IMR-90 (cell line): Measurements from ENCODE around the gene ADGRG6. TPM values are rescaled to one million over a fixed set of nuclear protein-coding genes. Genes with fewer than 3 reads are reported as not detected.

ENCODE experiments used
- ATAC-seq: fragments of 200-7000 bp; cut with Tn5 transposase; 2 replicates; pipeline ENCODE4 v1.9.1; 2020; ENCODE audit warnings: low read depth, mild to moderate bottlenecking, moderate library complexity
- BruUV-seq: library from RNA; stranded (reverse); fragments of 400-500 nt; replicated peaks from 2 replicates; lab custom pipeline; 2021; lab: Mats Ljungman, UMichigan
- CTCF ChIA-PET: fragments of 300-600 bp; formaldehyde crosslinking; extraction: SDS; loops from one replicate; lab custom pipeline; 2021; ENCODE audit warnings: antibody characterized with exemption; lab: Yijun Ruan, JAX
- POLR2A ChIA-PET: fragments of 300-600 bp; sonication (Branson Sonifier 250); formaldehyde crosslinking; loops from one replicate; lab custom pipeline; 2022; ENCODE audit warnings: antibody characterized with exemption; ENCODE audit not compliant: unreplicated experiment; lab: Charles Lee
- DNase-seq: peaks from one replicate; pipeline ENCODE4 v3.0.0; 2013
- H2AFZ ChIP-seq: replicated peaks from 2 replicates; pipeline ENCODE3; 2013; ENCODE audit warnings: low read length, mild to moderate bottlenecking; ENCODE audit not compliant: poor library complexity
- H2AK5ac ChIP-seq: 2 replicates; pipeline ENCODE4 v1.6.1; 2013; ENCODE audit warnings: low read depth, low read length, inconsistent platforms
- H2AK9ac ChIP-seq: replicated peaks from 2 replicates; pipeline ENCODE3; 2013; ENCODE audit warnings: mild to moderate bottlenecking, low read depth, low read length, moderate library complexity; ENCODE audit not compliant: poor library complexity
- H2BK120ac ChIP-seq: 2 replicates; pipeline ENCODE4 v1.6.1; 2013; ENCODE audit warnings: low read depth, low read length, inconsistent platforms
- H2BK15ac ChIP-seq: 3 replicates; pipeline ENCODE4 v1.6.1; 2013; ENCODE audit warnings: low read depth, low read length, inconsistent platforms
- H2BK20ac ChIP-seq: 2 replicates; pipeline ENCODE4 v1.6.1; 2013; ENCODE audit warnings: low read depth, mild to moderate bottlenecking, inconsistent platforms, low read length, moderate library complexity
- H2BK5ac ChIP-seq: 2 replicates; pipeline ENCODE4 v1.6.1; 2013; ENCODE audit warnings: mild to moderate bottlenecking, low read depth, low read length, inconsistent platforms; ENCODE audit not compliant: poor library complexity, severe bottlenecking
- H3K14ac ChIP-seq: replicated peaks from 2 replicates; pipeline ENCODE4 v1.6.1; 2013; ENCODE audit warnings: low read depth, low read length, inconsistent platforms
- H3K18ac ChIP-seq: 2 replicates; pipeline ENCODE4 v1.6.1; 2013; ENCODE audit warnings: low read depth, low read length, control low read depth
- H3K23ac ChIP-seq: 2 replicates; pipeline ENCODE4 v1.6.1; 2013; ENCODE audit warnings: low read depth, low read length, inconsistent platforms
- H3K27ac ChIP-seq: 2 replicates; pipeline ENCODE4 v1.5.1; 2013; ENCODE audit warnings: mild to moderate bottlenecking, control low read depth, low read length; ENCODE audit not compliant: insufficient read depth
- H3K27me3 ChIP-seq: 2 replicates; pipeline ENCODE4 v1.6.1; 2013; ENCODE audit warnings: low read length; ENCODE audit not compliant: control insufficient read depth, insufficient read depth
- H3K36me3 ChIP-seq: 2 replicates; pipeline ENCODE4 v1.6.1; 2013; ENCODE audit warnings: low read length, mixed read lengths; ENCODE audit not compliant: control insufficient read depth, insufficient read depth
- H3K4ac ChIP-seq: 2 replicates; pipeline ENCODE4 v1.6.1; 2013; ENCODE audit warnings: low read depth, low read length, inconsistent platforms
- H3K4me1 ChIP-seq: 2 replicates; pipeline ENCODE4 v1.6.1; 2013; ENCODE audit warnings: low read length, mixed read lengths; ENCODE audit not compliant: control insufficient read depth, insufficient read depth
- H3K4me2 ChIP-seq: 2 replicates; pipeline ENCODE4 v1.6.1; 2013; ENCODE audit warnings: low read depth, mild to moderate bottlenecking, control low read depth, low read length, moderate library complexity
- H3K4me3 ChIP-seq: 2 replicates; pipeline ENCODE4 v1.5.1; 2013; ENCODE audit warnings: low read depth, mild to moderate bottlenecking, control low read depth, low read length, moderate library complexity; ENCODE audit not compliant: insufficient read depth
- H3K56ac ChIP-seq: 2 replicates; pipeline ENCODE4 v1.6.1; 2013; ENCODE audit warnings: low read length, inconsistent platforms; ENCODE audit not compliant: insufficient read depth; ENCODE audit errors: extremely low read depth
- H3K79me1 ChIP-seq, 2 experiments: 2 replicates each; pipeline ENCODE4 v1.6.1; 2013; ENCODE audit warnings: low read length in 2 of 2, inconsistent platforms in 1 of 2, low read depth in 1 of 2
- H3K9ac ChIP-seq: 2 replicates; pipeline ENCODE4 v1.6.1; 2013; ENCODE audit warnings: low read depth, low read length, control low read depth
- H3K9me1 ChIP-seq: 2 replicates; pipeline ENCODE4 v1.6.1; 2013; ENCODE audit warnings: low read length, inconsistent platforms; ENCODE audit not compliant: insufficient read depth
- H3K9me3 ChIP-seq: 2 replicates; pipeline ENCODE4 v1.6.1; 2013; ENCODE audit warnings: low read length; ENCODE audit not compliant: control insufficient read depth, insufficient read depth
- H4K20me1 ChIP-seq: 2 replicates; pipeline ENCODE4 v1.6.1; 2013; ENCODE audit warnings: low read length, inconsistent platforms; ENCODE audit not compliant: insufficient read depth
- H4K5ac ChIP-seq: 2 replicates; pipeline ENCODE4 v1.6.1; 2013; ENCODE audit warnings: mild to moderate bottlenecking, low read depth, low read length, control low read depth
- H4K8ac ChIP-seq, 2 experiments: 2 replicates each; pipeline ENCODE4 v1.6.1; 2013; ENCODE audit warnings: low read depth in 2 of 2, low read length in 2 of 2, control low read depth in 1 of 2, inconsistent platforms in 1 of 2
- H4K91ac ChIP-seq: 2 replicates; pipeline ENCODE4 v1.6.1; 2013; ENCODE audit warnings: low read depth, low read length, inconsistent platforms; ENCODE audit not compliant: insufficient read depth
- MAFK ChIP-seq: IDR thresholded peaks from 2 replicates; pipeline ENCODE4 v1.6.1; 2012; ENCODE audit warnings: low read depth, low read length, improper control_type of control experiment
- RAD21 ChIP-seq: IDR thresholded peaks from 2 replicates; pipeline ENCODE4 v1.6.1; 2012; ENCODE audit warnings: low read length, improper control_type of control experiment
- WGBS, 2 experiments: methylation state at CpG; one replicate each; pipeline versions ENCODE4 v1.1.5 to v1.1.7; 2013; ENCODE audit warnings: missing lambda C conversion rate in 2 of 2; ENCODE audit not compliant: insufficient read length in 1 of 2; ENCODE audit errors: extremely low coverage in 2 of 2; 5-methylcytosine and 5-hydroxymethylcytosine counted together
- dilution Hi-C: fragments of 300-500 bp; cut with HindIII; formaldehyde crosslinking; loops from one replicate; pipeline ENCODE4 v1.14.3; 2018; ENCODE audit warnings: low sequenced_read_pairs; ENCODE audit not compliant: unreplicated experiment
- in situ Hi-C: fragments of 300-500 bp; cut with MboI; formaldehyde crosslinking; loops from 3 replicates; pipeline ENCODE4 v1.14.3; 2019; ENCODE audit warnings: low sequenced_read_pairs, inconsistent platforms, mixed read lengths
- intact Hi-C: fragments of 100-400 bp; cut with micrococcal nuclease; formaldehyde crosslinking; loops from 2 replicates; pipeline ENCODE4 v1.10.0; 2022
- polyA plus RNA-seq, 3 experiments: library from polyadenylated mRNA; depleted of rRNA; stranded (reverse); fragments of >200 nt; gene quantifications; 2 replicates each; pipeline ENCODE4 v1.2.3, GENCODE V29; 2012; ENCODE audit warnings: low replicate concordance in 1 of 3
- total RNA-seq: library from RNA; depleted of rRNA; stranded (reverse); fragments of >200 nt; gene quantifications from 2 replicates; pipeline ENCODE4 v1.2.3, GENCODE V29; 2012

Gene ADGRG6
- total and polyA plus RNA-seq, 2 of the 4 experiments (the other 2 are of a cell fraction): 10.0 to 20.3 TPM

- no peak overlapping the region for H3K4me2 ChIP-seq
- no peaks in the 10 kb centered on the region for H3K27me3 ChIP-seq
- H2BK15ac ChIP-seq: no peak overlapping the region
- 0 out of 2 replicates have a peak overlapping the region, but pooled peaks have one; percentile 17 for H4K5ac ChIP-seq
- intact Hi-C loops: no loop called here
- H3K56ac ChIP-seq: no peak overlapping the region
- ChIA-PET POLR2A (no interaction called here), CTCF (no interaction called here)
- H3K4ac ChIP-seq: no peak overlapping the region
- H3K18ac ChIP-seq: peak overlapping the region; percentile 4; the same call in 1 of the 2 replicates
- no peak overlapping the region for H3K23ac ChIP-seq
- H2BK5ac ChIP-seq: no peak overlapping the region
- no peak overlapping the region for H3K9ac ChIP-seq
- H3K9me1 ChIP-seq: no peaks in the 10 kb centered on the region
- H3K36me3 ChIP-seq: no peaks in the 10 kb centered on the region
- H2BK20ac ChIP-seq: no peak overlapping the region
- H3K27ac ChIP-seq: no peak overlapping the region
- WGBS, 2 experiments: no CpG with 5 or more reads among the region's 2 CpGs
- H4K8ac ChIP-seq: no peak overlapping the region; a peak in 1 of 4 replicates
- H2AK5ac ChIP-seq: no peak overlapping the region
- peaks cover 5% of the 10 kb centered on the region for H3K4me1 ChIP-seq
- dilution Hi-C loops: no loop called here
- no peak overlapping the region for H4K91ac ChIP-seq
- H4K20me1 ChIP-seq: no peaks in the 10 kb centered on the region
- H3K4me3 ChIP-seq: no peak overlapping the region
- no peak overlapping the region for H2AFZ ChIP-seq
- DNase-seq (no peak), ATAC-seq (no peak)
- in situ Hi-C loops: no loop called here
- no peaks in the 10 kb centered on the region for H3K79me1 ChIP-seq
- no TSS peak for BruUV-seq
- no peaks in the 10 kb centered on the region for H3K9me3 ChIP-seq
- H3K14ac ChIP-seq: no peak overlapping the region
- H2BK120ac ChIP-seq: no peak overlapping the region
- H2AK9ac ChIP-seq: no peak overlapping the region
- no peak for TF ChIP-seq MAFK
- TF ChIP-seq RAD21: no peak
These were observed 32.5 kb downstream of the ADGRG6 start for GRCh38 chr6:142334294-142334693.
